Spleen (tissue), 11 donors: Measurements from ENCODE around the gene TLDC2. TPM values are rescaled to one million over a fixed set of nuclear protein-coding genes. Genes with fewer than 3 reads are reported as not detected.
"Not testable (repeated sequence)": the region's sequence is repeated elsewhere in the genome, so short reads cannot be mapped to it uniquely, and the experiment has no call there.

Experiments
- DNase-seq: peaks from one replicate; pipeline ENCODE4 v3.0.0-alpha.2; 2020
- H3K27ac ChIP-seq, 8 donors: fragments of 200-600 bp; sonication (generic) in 7 of 8; 1 replicate in 4 of 8; 2 replicates in 4 of 8; pipeline versions ENCODE4 v1.5.0 to v1.8.0; 2016 to 2021; ENCODE audit warnings: inconsistent platforms in 4 of 8, mild to moderate bottlenecking in 4 of 8, moderate library complexity in 1 of 8
- H3K27me3 ChIP-seq, 7 donors: fragments of 200-600 bp; sonication (generic) in 6 of 7; replicated peaks in 1 of 7; 1 replicate in 4 of 7; 2 replicates in 3 of 7; pipeline versions ENCODE4 v1.5.0 to v1.8.0; 2016 to 2021; ENCODE audit warnings: inconsistent platforms in 3 of 7, mild to moderate bottlenecking in 1 of 7
- H3K36me3 ChIP-seq, 6 donors: fragments of 200-600 bp; sonication (generic) in 5 of 6; 1 replicate in 4 of 6; 2 replicates in 2 of 6; pipeline versions ENCODE4 v1.5.0 to v1.8.0; 2016 to 2021; ENCODE audit warnings: inconsistent platforms in 2 of 6
- H3K4me1 ChIP-seq, 6 donors: fragments of 200-600 bp; sonication (generic) in 5 of 6; 1 replicate in 3 of 6; 2 replicates in 3 of 6; pipeline versions ENCODE4 v1.5.0 to v1.8.0; 2016 to 2021; ENCODE audit warnings: inconsistent platforms in 3 of 6
- H3K4me3 ChIP-seq, 8 donors: fragments of 200-600 bp; sonication (generic) in 7 of 8; 1 replicate in 4 of 8; 2 replicates in 4 of 8; pipeline versions ENCODE4 v1.5.0 to v1.8.0; 2016 to 2021; ENCODE audit warnings: inconsistent platforms in 4 of 8, mild to moderate bottlenecking in 4 of 8, moderate library complexity in 2 of 8
- H3K9me3 ChIP-seq, 8 donors: fragments of 200-600 bp; sonication (generic) in 7 of 8; 1 replicate in 4 of 8; 2 replicates in 4 of 8; pipeline versions ENCODE4 v1.5.0 to v1.8.0; 2016 to 2021; ENCODE audit warnings: inconsistent platforms in 4 of 8
- POLR2A ChIP-seq, 3 donors: fragments of 450-650 bp; IDR thresholded peaks; one replicate each; pipeline ENCODE4 v1.5.1; 2017; ENCODE audit warnings: antibody characterized with exemption in 3 of 3, mild to moderate bottlenecking in 1 of 3
- POLR2AphosphoS5 ChIP-seq, 3 donors: sonication (generic); formaldehyde crosslinking; IDR thresholded peaks; one replicate each; pipeline ENCODE4 v1.5.1; 2017; ENCODE audit warnings: antibody characterized with exemption in 3 of 3
- WGBS, 5 donors: extraction: QIAGEN DNeasy Blood & Tissue Kit in 3 of 5; methylation state at CpG; one replicate each; pipeline versions ENCODE4 v1.1.5 to v1.1.7; 2013 to 2018; 5-methylcytosine and 5-hydroxymethylcytosine counted together
- intact Hi-C: fragments of 100-400 bp; cut with DNase I; formaldehyde crosslinking; loops from one replicate; pipeline ENCODE4 v1.15.0; 2023; ENCODE audit warnings: low total_unique reads
- polyA plus RNA-seq, 3 donors: library from polyadenylated mRNA; stranded (reverse); fragments of 200-250 nt; gene quantifications; one replicate each; pipeline ENCODE4 v1.2.1, GENCODE V29; 2013
- total RNA-seq, 7 donors: library from RNA; depleted of rRNA in 3 of 7; stranded (reverse); fragments of >200 nt in 3 of 7; fragmentation: NEBNext Ultra II Directional in 4 of 7; extraction: Animal tissue kit (Norgen Biotek cat#: 25700) in 4 of 7; gene quantifications; one replicate each; pipeline versions ENCODE4 v1.1.0 to v1.2.1, GENCODE V29; 2016 to 2021
- TF ChIP-seq, protein P1 (sequence below), 11 experiments: fragments of 200-600 bp in 7 of 11; fragments of 450-650 bp in 4 of 11; sonication (generic) in 4 of 11; IDR thresholded peaks in 8 of 11; conservative IDR thresholded peaks in 3 of 11; 1 replicate in 7 of 11; 2 replicates in 4 of 11; pipeline versions ENCODE4 v1.4.0 to v1.8.0; 2016 to 2021; ENCODE audit warnings: antibody characterized with exemption in 11 of 11, inconsistent platforms in 4 of 11, mild to moderate bottlenecking in 1 of 11
- donor health status: healthy with polysubstance abuse.
- donor health status: DM: no; HTN: no; CAD: no; lungs with moderate emphysema.
- donor health status: DM: no; HTN: no; CAD: no.
- donor health status: Bipolar disorder and iron deficiency.
- donor health status: healthy.
- donor health status: DM: no; HTN: no; CAD: no.
- donor health status: DM: yes; HTN: yes; CAD: no.

The TLDC2 gene
- total and polyA plus RNA-seq, 10 donors = 0.05 to 0.16 (median 0.11) TPM; not detected in 7

DNA sequence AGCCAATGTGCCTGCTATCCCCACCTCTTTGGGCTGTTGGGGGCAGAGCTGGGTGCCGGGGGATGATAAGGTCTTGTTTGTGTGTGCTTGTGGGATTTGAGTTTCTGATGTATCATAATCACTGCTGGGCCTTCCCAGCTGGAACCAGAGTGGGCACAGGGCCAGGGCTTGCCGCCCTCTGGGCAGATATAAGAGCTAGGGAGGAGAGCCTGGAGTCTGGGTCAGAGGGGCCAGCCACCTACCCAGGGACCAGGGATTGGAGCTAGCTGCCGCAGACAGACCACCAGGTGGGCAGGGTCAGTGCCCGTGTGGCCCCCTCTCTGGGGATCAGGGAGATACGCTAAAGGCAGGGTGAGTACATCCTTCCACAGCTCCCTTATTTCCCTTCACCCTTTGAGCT, 3.1 kb upstream of the TLDC2 start:
- DNase-seq = no peak
- no peak for TF ChIP-seq POLR2A (IDR thresholded peaks at IDR 0.05)
- TF ChIP-seq, protein P1, sequence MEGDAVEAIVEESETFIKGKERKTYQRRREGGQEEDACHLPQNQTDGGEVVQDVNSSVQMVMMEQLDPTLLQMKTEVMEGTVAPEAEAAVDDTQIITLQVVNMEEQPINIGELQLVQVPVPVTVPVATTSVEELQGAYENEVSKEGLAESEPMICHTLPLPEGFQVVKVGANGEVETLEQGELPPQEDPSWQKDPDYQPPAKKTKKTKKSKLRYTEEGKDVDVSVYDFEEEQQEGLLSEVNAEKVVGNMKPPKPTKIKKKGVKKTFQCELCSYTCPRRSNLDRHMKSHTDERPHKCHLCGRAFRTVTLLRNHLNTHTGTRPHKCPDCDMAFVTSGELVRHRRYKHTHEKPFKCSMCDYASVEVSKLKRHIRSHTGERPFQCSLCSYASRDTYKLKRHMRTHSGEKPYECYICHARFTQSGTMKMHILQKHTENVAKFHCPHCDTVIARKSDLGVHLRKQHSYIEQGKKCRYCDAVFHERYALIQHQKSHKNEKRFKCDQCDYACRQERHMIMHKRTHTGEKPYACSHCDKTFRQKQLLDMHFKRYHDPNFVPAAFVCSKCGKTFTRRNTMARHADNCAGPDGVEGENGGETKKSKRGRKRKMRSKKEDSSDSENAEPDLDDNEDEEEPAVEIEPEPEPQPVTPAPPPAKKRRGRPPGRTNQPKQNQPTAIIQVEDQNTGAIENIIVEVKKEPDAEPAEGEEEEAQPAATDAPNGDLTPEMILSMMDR (IDR thresholded peaks at IDR 0.05 in 8 of 11, conservative IDR thresholded peaks at IDR 0.05 in 3 of 11) = no peak
- no peak for TF ChIP-seq POLR2AphosphoS5 (IDR thresholded peaks at IDR 0.05)
- intact Hi-C loops = no loop called here
- H3K4me3 ChIP-seq = no peak overlapping the region
- peaks cover 0 to 34% (median 15%) of the 10 kb centered on the region in 6 donors for H3K4me1 ChIP-seq
- no peaks in the 10 kb centered on the region for H3K27me3 ChIP-seq
- no peaks in the 10 kb centered on the region for H3K36me3 ChIP-seq
- no peak overlapping the region for H3K27ac ChIP-seq
- no peaks in the 10 kb centered on the region for H3K9me3 ChIP-seq
- 71 to 80% (median 76%) methylated on average over 2 to 5 of the region's 5 CpGs for WGBS, 5 donors

DNA sequence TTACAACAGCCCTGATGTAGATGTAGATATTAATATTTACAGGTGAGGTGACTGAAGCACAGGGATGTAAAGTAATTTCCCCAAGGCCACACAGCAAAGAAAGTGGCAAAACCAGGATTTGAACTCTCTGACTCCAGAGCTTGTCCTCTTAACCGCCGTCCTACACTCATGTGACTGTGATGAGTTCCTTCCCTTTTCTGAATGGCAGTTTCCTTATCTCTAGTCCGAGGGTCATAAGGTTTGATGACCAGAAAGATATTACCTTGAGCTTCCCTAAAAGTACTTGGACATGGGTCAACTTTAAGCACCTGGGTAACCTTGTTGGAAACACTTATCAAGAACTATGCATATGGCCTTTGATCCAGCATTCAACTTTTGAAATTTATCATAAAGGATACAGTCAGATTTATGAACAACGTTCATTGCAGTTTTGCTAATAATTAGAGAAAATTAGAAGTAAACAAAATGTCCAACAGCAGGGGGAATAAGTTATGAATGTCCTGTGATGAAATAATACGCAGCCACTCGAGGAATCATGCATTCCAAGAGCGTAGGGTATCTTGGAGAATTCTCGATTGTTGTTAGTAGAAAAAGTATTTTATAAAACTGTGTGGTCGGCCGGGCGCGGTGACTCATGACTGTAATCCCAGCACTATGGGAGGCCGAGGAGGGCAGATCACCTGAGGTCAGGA, 2.3 kb upstream of the TLDC2 start:
- Histone ChIP-seq H3K4me1 (peaks cover 0 to 34% (median 15%) of the 10 kb centered on the region in 6 donors), H3K27me3 (no peaks in the 10 kb centered on the region), H3K4me3 (no peak overlapping the region), H3K27ac (no peak overlapping the region), H3K36me3 (no peaks in the 10 kb centered on the region), H3K9me3 (no peaks in the 10 kb centered on the region)
- intact Hi-C loops = no loop called here
- TF ChIP-seq, protein P1 (IDR thresholded peaks at IDR 0.05 in 8 of 11, conservative IDR thresholded peaks at IDR 0.05 in 3 of 11) = no peak
- TF ChIP-seq POLR2AphosphoS5 (IDR thresholded peaks at IDR 0.05) = no peak
- no peak for TF ChIP-seq POLR2A (IDR thresholded peaks at IDR 0.05)
- WGBS, 5 donors = 70 to 78% (median 71%) methylated on average over 13 of the region's 13 CpGs
- DNase-seq = no peak

DNA sequence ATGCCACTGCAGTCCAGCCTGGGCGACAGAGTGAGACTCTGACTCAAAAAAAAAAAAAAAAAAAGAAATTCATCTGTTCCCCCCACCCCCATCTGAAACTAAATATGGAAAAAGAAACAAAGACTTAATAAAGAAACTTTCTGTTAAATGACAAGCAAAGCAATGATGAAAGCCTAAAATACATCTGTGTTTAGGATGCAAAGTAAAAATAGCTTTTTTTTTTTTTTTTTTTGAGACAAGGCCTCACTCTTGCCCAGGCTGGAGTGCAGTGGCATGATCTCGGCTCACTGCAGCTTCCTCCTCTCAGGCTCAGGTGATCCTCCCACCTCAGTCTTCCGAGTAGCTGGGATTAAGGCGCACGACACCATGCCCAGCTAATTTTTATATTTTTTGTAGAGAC, 845 bp upstream of the TLDC2 start:
- H3K27ac ChIP-seq, DNase-seq, H3K9me3 ChIP-seq, H3K36me3 ChIP-seq, H3K4me3 ChIP-seq, H3K27me3 ChIP-seq, intact Hi-C loops: not testable (repeated sequence)
- 78 to 87% (median 82%) methylated on average over 5 of the region's 5 CpGs for WGBS, 5 donors
- H3K4me1 ChIP-seq = peaks cover 0 to 34% (median 15%) of the 10 kb centered on the region in 6 donors

DNA sequence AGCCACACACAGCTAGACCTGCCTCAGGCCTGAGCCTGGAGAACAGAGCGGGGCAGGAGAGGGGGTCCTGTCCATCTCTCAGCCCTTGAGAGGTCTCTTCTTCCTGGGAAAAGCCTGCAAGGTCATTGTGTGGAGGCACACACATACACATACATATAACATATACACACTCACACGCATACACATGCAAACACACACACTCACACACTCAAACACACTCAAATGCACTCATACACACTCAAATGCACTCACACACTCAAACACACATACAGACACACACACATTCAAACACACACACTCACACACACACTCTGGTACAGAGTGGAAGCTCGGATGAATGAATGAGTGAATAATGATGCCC, 515 bp downstream of the TLDC2 start:
- Histone ChIP-seq H3K4me1 (peaks cover 0 to 34% (median 15%) of the 10 kb centered on the region in 6 donors), H3K27me3 (no peaks in the 10 kb centered on the region), H3K9me3 (no peaks in the 10 kb centered on the region), H3K4me3 (no peak overlapping the region), H3K36me3 (no peaks in the 10 kb centered on the region), H3K27ac (no peak overlapping the region)
- intact Hi-C loops = no loop called here
- no peak for DNase-seq
- WGBS, 5 donors = 91 to 97% (median 92%) methylated on average over 2 to 3 of the region's 3 CpGs
- no peak for TF ChIP-seq POLR2AphosphoS5 (IDR thresholded peaks at IDR 0.05)
- TF ChIP-seq POLR2A (IDR thresholded peaks at IDR 0.05) = no peak
- TF ChIP-seq, protein P1 (IDR thresholded peaks at IDR 0.05 in 8 of 11, conservative IDR thresholded peaks at IDR 0.05 in 3 of 11) = no peak
